AG09309 (cell line): Measurements from ENCODE around the gene DAPK1.

Experiments used
- DNase-seq: peaks from one replicate; pipeline ENCODE4 v3.0.0-alpha.2; 2010; ENCODE audit warnings: low read depth
- H3K4me3 ChIP-seq: 2 replicates; pipeline ENCODE4 v1.5.1; 2011; ENCODE audit warnings: mild to moderate bottlenecking, low read depth, low read length, moderate library complexity; ENCODE audit not compliant: control insufficient read depth
- TF ChIP-seq, protein P1 (sequence below): IDR thresholded peaks from 2 replicates; pipeline ENCODE4 v1.5.1; 2011; ENCODE audit warnings: mild to moderate bottlenecking, low read depth, low read length, inconsistent platforms; ENCODE audit not compliant: insufficient read depth, control insufficient read depth; ENCODE audit errors: missing control alignments

Gene DAPK1

DNA sequence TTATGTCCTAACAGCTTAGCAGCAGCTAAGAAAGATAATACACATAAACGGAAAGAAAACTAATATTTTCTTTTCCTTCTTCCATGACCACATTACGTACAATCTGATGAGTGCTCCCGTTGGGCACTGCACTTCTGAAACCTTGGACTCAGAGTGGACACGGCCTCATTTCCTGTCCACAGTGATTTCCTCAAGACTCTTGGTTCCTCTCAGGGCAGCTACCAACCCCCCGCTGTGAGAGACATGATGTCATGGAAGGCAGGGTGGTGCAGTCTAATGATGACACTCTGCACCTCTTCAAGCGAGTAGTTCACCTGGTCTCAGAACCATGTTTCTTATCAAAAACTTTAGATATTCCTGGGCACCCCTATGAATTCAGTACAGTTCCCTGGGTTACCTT, 159.5 kb downstream of the DAPK1 start:
- no peak for DNase-seq
- H3K4me3 ChIP-seq = no peak overlapping the region
- TF ChIP-seq, protein P1, sequence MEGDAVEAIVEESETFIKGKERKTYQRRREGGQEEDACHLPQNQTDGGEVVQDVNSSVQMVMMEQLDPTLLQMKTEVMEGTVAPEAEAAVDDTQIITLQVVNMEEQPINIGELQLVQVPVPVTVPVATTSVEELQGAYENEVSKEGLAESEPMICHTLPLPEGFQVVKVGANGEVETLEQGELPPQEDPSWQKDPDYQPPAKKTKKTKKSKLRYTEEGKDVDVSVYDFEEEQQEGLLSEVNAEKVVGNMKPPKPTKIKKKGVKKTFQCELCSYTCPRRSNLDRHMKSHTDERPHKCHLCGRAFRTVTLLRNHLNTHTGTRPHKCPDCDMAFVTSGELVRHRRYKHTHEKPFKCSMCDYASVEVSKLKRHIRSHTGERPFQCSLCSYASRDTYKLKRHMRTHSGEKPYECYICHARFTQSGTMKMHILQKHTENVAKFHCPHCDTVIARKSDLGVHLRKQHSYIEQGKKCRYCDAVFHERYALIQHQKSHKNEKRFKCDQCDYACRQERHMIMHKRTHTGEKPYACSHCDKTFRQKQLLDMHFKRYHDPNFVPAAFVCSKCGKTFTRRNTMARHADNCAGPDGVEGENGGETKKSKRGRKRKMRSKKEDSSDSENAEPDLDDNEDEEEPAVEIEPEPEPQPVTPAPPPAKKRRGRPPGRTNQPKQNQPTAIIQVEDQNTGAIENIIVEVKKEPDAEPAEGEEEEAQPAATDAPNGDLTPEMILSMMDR = no peak

DNA sequence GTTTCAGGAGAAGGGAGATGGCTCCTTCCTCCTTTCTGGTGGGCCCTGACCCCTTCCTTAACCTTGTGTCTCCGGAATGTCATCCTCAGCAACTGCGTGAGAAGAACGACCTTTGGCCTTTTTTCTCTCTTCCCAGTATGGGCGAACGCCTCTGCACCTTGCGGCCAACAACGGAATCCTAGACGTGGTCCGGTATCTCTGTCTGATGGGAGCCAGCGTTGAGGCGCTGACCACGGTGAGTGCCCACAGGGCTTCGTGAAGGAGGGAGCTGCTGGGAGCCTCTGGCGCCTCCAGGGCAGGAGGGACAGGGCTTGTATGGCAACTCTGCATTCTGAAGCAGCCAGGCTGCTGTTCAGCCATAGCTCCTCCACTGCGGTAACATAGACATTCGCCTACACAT, 160.2 kb downstream of the DAPK1 start:
- TF ChIP-seq, protein P1 = no peak
- H3K4me3 ChIP-seq = no peak overlapping the region
- no peak for DNase-seq

DNA sequence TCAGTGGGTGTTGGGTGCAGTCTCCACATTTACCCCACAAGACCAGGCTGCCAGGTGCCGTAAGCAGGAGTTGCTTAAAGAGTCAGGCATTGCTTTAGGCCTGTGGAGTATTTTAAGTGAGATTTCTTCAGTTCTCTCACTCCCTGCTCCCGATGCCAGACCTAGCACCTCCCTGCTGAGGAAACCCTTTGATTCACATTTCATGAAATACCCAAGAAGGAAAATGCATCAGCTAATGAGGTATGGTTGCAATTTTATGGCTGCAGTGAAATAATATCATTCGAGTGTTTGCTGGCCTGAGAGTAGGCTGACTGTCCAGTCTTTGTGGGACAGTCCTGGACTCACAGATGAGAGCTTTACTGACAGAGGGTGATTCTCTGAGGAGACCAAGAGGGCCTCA, 160.8 kb downstream of the DAPK1 start:
- TF ChIP-seq, protein P1 = no peak
- no peak for DNase-seq
- no peak overlapping the region for H3K4me3 ChIP-seq

DNA sequence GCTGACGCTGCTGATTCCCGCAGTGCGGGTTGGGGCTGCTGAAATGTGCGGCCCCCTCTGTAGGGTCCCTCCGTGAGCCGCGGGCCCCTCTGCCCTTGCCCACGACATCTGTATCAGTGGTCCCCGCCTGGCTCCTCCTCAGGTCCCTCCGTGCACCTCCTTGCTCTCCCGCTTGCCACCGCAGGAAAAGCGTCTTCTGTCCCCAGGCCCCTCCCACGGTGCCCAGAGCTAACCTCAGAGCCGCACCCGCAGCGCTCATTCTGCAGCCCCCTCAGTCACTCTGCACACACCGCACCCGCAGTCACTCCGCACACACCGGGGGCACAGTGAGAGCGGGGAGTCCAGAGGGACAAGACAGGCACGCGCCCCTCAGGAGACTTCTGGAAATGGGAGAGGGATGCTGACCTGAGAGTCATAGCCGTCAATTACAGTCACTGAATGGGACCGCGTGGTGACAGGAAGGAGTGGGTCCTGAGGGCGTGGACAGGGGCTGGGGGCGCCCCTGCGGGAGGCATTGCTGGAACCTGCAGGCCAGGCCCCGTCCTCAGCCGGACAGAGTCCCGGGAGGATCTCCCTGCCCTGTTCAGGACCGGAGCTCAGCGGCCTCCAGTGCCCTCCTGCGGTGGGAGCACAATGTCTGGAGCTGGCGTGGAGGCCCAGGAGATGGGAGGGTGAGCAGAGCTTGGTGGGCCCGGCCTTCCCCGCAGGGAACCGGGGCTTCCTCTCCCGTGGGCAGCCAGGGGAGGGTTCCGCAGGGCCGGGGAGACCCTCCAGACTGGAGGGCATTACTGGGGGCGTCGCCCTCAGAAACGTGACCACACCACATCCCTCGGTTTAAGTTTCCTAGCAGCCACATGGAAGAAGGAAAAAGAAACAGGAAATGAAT, 162.1 kb downstream of the DAPK1 start:
- TF ChIP-seq, protein P1 = no peak
- no peak for DNase-seq
- H3K4me3 ChIP-seq = no peak overlapping the region

DNA sequence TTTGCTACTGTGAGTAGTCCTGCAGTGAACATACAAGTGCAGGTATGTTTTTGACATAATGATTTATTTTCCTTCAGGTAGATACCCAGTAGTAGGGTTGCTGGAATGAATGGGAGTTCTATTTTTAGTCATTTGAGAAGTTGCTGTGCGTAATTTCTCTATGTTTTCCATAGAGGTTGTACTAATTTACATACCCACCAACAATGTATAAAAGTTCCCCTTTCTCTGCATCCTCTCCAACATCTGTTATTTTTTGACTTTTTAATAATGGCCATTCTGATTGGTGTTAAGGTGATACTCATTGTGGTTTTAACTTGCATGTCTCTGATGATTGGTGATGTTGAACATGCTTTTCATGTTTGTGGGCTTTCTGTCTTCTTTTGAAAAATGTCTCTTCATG, 163.6 kb downstream of the DAPK1 start:
- TF ChIP-seq, protein P1 = no peak
- no peak overlapping the region for H3K4me3 ChIP-seq
- DNase-seq = no peak

DNA sequence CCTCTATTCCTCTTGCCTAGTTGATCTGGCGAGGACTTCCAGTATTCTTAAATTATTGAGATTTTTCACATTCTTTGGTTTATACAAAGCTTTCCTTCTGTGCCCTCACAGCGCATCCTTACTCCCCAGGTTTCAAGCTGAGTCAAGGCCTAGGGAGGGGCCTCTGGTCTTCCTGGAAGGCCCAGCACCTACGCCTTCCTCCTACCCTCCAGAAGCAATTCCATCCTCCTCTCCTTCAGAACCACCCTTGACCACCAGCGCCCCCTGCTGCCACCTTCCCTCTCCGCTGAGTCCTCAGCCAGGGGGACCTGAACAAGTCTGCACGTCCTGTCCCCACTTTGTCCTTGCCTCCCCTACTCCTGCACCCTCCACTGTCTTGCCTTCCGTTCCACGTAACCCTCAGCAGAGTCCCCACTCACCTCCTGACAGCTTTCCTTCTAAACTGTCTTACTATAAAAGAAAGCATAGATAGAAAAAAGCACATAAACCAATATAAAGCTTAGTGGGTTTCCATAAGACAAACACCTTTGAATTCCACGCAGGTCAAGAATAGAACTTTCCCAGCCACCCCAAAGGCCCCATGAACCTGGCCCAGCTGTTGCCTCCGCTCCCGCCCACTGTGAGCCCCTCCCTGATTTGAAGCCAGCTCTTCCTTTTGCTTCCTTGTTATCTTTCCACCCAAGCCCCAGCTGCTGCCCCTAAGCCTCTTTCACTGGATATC, 165.3 kb downstream of the DAPK1 start:
- H3K4me3 ChIP-seq = no peak overlapping the region
- TF ChIP-seq, protein P1 = peak; percentile 95
- peak; percentile 45 for DNase-seq
